Skeletal muscle tissue (tissue), 4 donors: ENCODE measurements around the gene SCAND1. TPM values are rescaled to one million over a fixed set of nuclear protein-coding genes. Genes with fewer than 3 reads are reported as not detected.
"Not testable (repeated sequence)": the region's sequence is repeated elsewhere in the genome, so short reads cannot be mapped to it uniquely, and the experiment has no call there.

Experiments
- H3K27ac ChIP-seq: one replicate; pipeline ENCODE4 v1.7.0; 2013; ENCODE audit warnings: mild to moderate bottlenecking, low read depth, low read length, inconsistent platforms
- H3K27me3 ChIP-seq, 3 donors: one replicate each; pipeline ENCODE4 v1.7.0; 2013; ENCODE audit warnings: low read length in 3 of 3; ENCODE audit not compliant: control insufficient read depth in 3 of 3, insufficient read depth in 3 of 3
- H3K36me3 ChIP-seq, 3 donors: one replicate each; pipeline ENCODE4 v1.7.0; 2013; ENCODE audit warnings: low read length in 3 of 3; ENCODE audit not compliant: control insufficient read depth in 3 of 3, insufficient read depth in 3 of 3
- H3K4me1 ChIP-seq, 3 donors: one replicate each; pipeline ENCODE4 v1.7.0; 2013; ENCODE audit warnings: low read length in 3 of 3, mild to moderate bottlenecking in 3 of 3; ENCODE audit not compliant: control insufficient read depth in 3 of 3, insufficient read depth in 3 of 3
- H3K4me3 ChIP-seq, 3 donors: one replicate each; pipeline ENCODE4 v1.7.0; 2013; ENCODE audit warnings: low read length in 3 of 3
- H3K9ac ChIP-seq, 3 donors: one replicate each; pipeline ENCODE4 v1.7.0; 2013; ENCODE audit warnings: low read length in 3 of 3, mild to moderate bottlenecking in 3 of 3, moderate library complexity in 2 of 3, low read depth in 1 of 3
- H3K9me3 ChIP-seq, 3 donors: one replicate each; pipeline ENCODE4 v1.7.0; 2013; ENCODE audit warnings: low read length in 3 of 3; ENCODE audit not compliant: control insufficient read depth in 3 of 3
- total RNA-seq: library from RNA; depleted of rRNA; stranded (reverse); fragments of >200 nt; gene quantifications from one replicate; pipeline ENCODE4 v1.2.3, GENCODE V29; 2014
- donor health status: Osteomylitis.

The SCAND1 gene
- total RNA-seq = 28.7 TPM

DNA sequence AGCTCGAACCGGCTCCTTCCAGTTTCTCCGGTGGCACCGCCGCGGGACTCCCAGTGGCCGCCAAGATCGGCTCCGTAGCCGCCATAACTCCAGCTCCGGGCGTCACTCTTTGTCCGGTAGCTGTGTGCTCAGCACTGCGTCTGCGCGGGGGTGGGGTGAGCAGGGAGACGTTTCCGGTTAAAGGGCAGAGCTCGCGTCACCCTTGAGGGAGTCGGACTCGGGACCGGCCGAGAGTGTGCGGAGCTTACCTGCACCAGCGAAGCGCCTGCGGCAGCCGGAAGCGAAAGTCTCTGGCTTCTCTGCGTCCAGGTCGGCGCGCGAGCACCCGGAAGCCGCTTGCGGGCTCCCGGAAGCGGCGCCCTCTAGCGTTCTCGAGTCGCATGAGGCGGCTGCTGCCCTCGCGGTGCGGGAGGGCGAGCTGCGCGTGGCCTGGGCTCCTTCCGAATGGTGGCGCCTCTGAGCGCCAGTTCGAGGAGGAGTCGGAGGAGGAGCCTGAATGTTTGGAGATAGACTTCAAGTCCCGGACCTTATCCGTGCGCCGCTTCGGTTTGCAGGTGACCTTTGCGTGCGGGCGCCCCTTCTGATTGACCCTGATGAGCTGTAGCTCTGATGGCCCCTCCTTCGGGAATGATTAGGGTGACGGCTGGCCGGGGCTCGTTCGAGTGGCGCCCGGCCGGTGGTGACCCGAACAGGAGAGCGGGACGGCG is at the start of gene SCAND1:
TSS of gene SCAND1 (minus strand) at position 303 of the 707 bp plus-strand sequence. CDS start at position 85, 218 bp downstream.
- H3K27me3 ChIP-seq = no peaks in the 10 kb centered on the region
- peaks cover 15 to 25% (median 21%) of the 10 kb centered on the region in 3 donors for H3K4me1 ChIP-seq
- no peaks in the 10 kb centered on the region for H3K36me3 ChIP-seq
- peak within 1 kb of the TSS; percentile 99 for H3K9ac ChIP-seq
- H3K4me3 ChIP-seq = peak within 1 kb of the TSS; percentile 90 to 98 (median 92)
- H3K9me3 ChIP-seq = no peaks in the 10 kb centered on the region
- H3K27ac ChIP-seq = peak within 1 kb of the TSS; percentile 96

GRCh38 chr20:36004045-36004444 is 49.7 kb upstream of the SCAND1 start:
- H3K9ac ChIP-seq = no peak overlapping the region
- no peak overlapping the region for H3K27ac ChIP-seq
- no peaks in the 10 kb centered on the region for H3K4me1 ChIP-seq
- no peaks in the 10 kb centered on the region for H3K9me3 ChIP-seq
- no peaks in the 10 kb centered on the region for H3K36me3 ChIP-seq
- H3K27me3 ChIP-seq = no peaks in the 10 kb centered on the region
- no peak overlapping the region for H3K4me3 ChIP-seq

DNA sequence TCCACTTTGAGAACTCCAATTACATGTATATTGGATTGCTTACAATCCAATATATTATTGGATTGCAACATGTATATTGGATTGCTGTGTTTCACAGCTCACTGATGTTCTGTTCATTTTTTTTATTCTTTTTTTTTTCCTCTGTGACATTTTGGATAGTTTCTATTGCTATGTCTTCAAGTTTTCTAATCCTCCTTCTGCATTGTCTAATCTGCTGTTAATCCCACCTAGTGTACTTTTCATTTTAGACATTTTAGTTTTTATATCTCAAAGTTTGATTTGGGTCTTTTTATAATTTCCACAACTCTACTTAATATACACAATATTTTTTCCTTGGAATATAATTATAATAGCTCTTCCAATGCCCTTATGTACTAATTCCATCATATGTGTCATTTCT is 48.6 kb upstream of the SCAND1 start:
- H3K9me3 ChIP-seq = no peaks in the 10 kb centered on the region
- no peak overlapping the region for H3K4me3 ChIP-seq
- H3K27ac ChIP-seq = no peak overlapping the region
- no peaks in the 10 kb centered on the region for H3K36me3 ChIP-seq
- no peaks in the 10 kb centered on the region for H3K27me3 ChIP-seq
- no peak overlapping the region for H3K9ac ChIP-seq
- no peaks in the 10 kb centered on the region for H3K4me1 ChIP-seq

DNA sequence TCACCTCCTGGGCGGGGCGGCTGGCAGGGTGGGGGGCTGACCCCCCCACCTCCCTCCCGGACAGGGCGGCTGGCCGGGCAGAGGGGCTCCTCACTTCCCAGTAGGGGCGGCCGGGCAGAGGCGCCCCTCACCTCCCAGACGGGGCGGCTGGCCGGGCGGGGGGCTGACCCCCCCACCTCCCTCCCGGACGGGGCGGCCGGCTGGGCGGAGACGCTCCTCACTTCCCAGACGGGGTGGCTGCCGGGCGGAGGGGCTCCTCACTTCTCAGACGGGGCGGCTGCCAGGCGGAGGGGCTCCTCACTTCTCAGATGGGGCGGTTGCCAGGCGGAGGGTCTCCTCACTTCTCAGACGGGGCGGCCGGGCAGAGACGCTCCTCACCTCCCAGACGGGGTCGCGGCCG is 47.0 kb upstream of the SCAND1 start:
- not testable (repeated sequence) for H3K9ac ChIP-seq, H3K4me1 ChIP-seq, H3K27ac ChIP-seq, H3K9me3 ChIP-seq, H3K4me3 ChIP-seq, H3K27me3 ChIP-seq, H3K36me3 ChIP-seq

GRCh38 chr20:35996492-35996891 is 42.2 kb upstream of the SCAND1 start:
- H3K4me1 ChIP-seq, H3K27me3 ChIP-seq, H3K9ac ChIP-seq, H3K36me3 ChIP-seq, H3K4me3 ChIP-seq, H3K9me3 ChIP-seq, H3K27ac ChIP-seq: not testable (repeated sequence)

DNA sequence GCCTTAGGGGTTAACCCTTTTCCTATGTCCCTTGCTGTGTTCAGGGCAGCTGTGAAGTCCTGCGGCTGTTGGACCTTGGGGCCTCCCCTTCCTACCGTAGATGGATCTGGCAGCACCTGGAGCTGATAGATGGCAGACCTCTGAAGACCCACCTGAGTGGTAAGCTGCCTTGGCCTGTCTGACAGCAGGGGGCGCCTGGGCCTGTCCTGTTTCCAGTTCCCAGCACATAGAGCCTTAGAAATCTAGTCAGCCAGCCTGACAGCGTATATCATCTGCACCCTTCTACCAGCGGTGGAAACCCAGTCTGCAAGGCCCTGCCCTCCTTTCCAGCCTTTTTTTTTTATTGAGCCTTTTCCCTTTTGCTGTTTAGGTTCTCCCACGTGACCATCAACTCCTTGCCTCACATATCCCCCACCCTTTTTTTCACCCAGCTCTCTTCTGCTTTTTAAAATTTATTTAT is 40.7 kb upstream of the SCAND1 start:
- H3K27ac ChIP-seq = no peak overlapping the region
- H3K27me3 ChIP-seq = no peaks in the 10 kb centered on the region
- H3K9me3 ChIP-seq = no peaks in the 10 kb centered on the region
- H3K4me3 ChIP-seq = no peak overlapping the region
- H3K36me3 ChIP-seq = no peaks in the 10 kb centered on the region
- peaks cover 0 to 2% (median 2%) of the 10 kb centered on the region in 3 donors for H3K4me1 ChIP-seq
- H3K9ac ChIP-seq = no peak overlapping the region

DNA sequence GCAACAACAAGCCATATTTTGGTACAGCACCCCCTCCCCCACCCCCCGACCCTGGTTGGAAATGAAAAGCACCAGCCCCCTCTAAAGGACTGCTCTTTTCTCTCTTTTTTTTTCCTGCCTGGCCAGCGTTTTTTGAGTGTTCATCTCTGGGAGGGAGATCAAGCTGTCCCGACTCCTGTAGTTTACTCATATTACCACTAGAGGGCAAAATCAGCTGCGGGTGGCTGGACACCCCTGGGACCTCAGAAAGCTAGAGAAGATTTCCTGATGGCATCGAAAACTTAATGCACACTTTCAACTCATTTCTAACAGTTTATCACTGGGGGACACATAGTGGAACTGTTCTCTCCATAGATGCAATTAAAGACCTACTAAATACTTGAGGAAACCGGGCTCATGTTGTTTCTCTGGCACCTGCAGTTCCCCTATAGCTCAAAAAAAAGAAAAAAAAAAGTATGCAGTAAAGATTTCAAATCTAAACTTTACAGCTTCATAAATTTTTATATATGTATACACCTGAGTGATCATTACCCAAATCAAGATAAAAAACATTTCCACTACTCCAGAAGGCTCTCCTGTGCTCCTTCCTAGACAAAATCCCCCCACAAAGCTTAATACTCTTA is 38.5 kb upstream of the SCAND1 start:
- Histone ChIP-seq H3K9ac (no peak overlapping the region), H3K4me1 (peaks cover 0 to 2% (median 2%) of the 10 kb centered on the region in 3 donors), H3K4me3 (no peak overlapping the region), H3K9me3 (no peaks in the 10 kb centered on the region), H3K36me3 (no peaks in the 10 kb centered on the region), H3K27ac (no peak overlapping the region), H3K27me3 (no peaks in the 10 kb centered on the region)

GRCh38 chr20:35991142-35991771 is 37.0 kb upstream of the SCAND1 start:
- Histone ChIP-seq H3K36me3 (no peaks in the 10 kb centered on the region), H3K27me3 (no peaks in the 10 kb centered on the region), H3K9ac (no peak overlapping the region), H3K27ac (no peak overlapping the region), H3K4me3 (no peak overlapping the region), H3K9me3 (no peaks in the 10 kb centered on the region), H3K4me1 (peaks cover 0 to 2% (median 2%) of the 10 kb centered on the region in 3 donors)

DNA sequence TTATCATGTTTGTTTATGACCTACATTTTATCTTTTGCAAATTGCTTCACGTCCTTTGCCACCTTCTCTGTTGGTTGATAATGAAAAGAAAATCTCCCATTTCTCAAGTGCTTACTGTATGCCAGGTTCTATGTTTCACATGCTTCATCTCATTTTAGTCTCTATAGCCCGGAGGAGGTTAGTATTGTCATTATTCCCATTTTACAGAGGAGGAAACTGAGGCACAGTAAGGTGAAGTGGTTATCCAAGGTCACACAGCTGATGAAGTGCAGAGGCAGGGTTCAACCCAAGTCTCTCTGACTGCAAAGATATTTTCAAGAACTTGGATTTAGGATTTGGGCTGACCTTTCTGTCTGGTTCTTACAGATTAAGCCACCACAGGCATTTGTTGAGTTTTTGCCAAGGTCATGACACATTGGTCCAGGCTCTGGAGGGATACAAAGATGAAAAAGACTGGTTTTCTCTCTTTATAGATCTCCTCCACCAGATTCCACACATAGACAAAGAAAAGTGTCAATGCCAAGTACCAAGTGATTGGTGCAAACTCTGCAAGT is 34.7 kb upstream of the SCAND1 start:
- Histone ChIP-seq H3K27ac (no peak overlapping the region), H3K4me3 (no peak overlapping the region), H3K36me3 (no peaks in the 10 kb centered on the region), H3K27me3 (no peaks in the 10 kb centered on the region), H3K9me3 (no peaks in the 10 kb centered on the region), H3K4me1 (no peaks in the 10 kb centered on the region), H3K9ac (no peak overlapping the region)

DNA sequence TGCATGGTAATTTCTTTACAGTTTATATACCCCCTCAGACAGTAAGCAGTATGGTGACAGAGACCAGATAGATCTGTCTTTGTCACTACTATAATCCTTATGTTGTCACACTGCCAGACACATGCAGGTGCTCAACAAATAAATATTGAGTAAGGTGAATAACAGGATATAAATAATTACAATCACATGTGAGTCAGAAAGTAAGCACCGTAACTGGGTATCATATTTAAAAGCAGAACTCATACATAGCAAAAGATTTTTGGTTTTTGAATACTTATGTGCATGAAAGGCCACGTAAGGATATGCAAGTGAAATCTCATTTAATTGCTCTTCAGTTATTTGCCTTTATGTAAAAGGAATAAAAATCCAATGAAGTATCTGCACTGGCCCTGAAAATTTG is 31.5 kb upstream of the SCAND1 start:
- Histone ChIP-seq H3K27me3 (no peaks in the 10 kb centered on the region), H3K4me3 (no peak overlapping the region), H3K9me3 (no peaks in the 10 kb centered on the region), H3K27ac (no peak overlapping the region), H3K4me1 (no peaks in the 10 kb centered on the region), H3K36me3 (no peaks in the 10 kb centered on the region), H3K9ac (no peak overlapping the region)
